GM21367 (cell line): ENCODE data around the gene ADAMTS17.

Source experiments
- ATAC-seq: cut with Tn5 transposase; IDR thresholded peaks from one replicate; pipeline ENCODE4 v1.9.1; 2021; ENCODE audit not compliant: unreplicated experiment

ADAMTS17 gene

DNA sequence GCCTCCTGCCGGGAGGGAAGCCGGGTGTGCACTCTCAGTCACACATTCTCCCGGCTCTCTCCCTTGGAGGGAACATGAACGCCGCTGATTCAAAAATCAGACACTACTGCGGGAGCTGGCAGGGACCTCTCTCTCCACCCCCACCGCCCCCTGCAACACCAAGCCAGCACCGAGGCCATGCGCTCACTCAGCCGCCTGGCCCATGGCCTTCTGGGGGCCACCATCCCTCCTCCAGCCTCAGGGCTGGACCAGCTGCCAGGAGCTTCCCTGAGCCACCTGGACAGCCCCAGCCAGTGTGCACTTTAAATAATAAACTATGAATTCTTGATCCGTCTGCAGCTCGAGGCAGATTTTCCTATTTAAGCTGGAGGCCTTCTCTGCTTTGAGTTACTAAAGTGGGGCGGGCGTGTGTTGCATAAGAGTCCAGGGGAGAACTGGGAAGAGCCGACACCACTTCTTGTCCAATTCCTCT, 30.6 kb downstream of the ADAMTS17 start:
- ATAC-seq = no peak

DNA sequence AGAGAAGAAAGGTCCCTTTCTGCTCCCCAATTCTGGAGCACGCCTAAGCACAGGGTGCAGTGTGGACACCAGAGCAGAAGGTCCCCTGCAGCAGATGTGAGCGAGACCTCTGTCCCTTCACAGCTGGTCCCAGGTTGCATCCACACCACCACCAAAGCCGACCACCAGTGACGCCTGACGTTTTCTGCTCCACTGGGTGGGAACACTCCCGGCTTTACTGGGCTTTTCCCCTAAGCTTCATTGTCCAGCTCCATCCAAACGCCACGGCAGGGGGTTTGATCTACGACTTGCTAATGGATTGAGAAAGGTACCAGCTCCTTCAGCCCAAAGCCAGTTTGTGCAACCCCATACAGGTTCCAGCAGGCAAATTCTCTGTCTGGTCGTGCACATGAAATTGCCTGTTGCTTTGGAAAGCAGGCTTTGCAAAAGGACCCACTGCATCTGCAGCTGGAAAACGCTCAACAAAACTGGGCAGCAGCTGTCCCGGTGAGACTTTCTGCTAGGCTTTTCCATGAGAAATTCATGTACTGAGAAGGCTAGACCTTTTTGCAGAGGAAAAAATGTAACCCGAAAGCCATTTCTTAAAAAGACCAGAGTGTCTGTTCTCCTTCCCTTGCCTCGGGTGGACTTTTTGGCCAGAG, 31.1 kb downstream of the ADAMTS17 start:
- no peak for ATAC-seq

GRCh38 chr15:100310041-100310405, 31.8 kb downstream of the ADAMTS17 start:
- ATAC-seq = no peak

- ATAC-seq = no peak
These were observed 32.4 kb downstream of the ADAMTS17 start for GRCh38 chr15:100309109-100310040.

GRCh38 chr15:100308608-100309007, 33.2 kb downstream of the ADAMTS17 start:
- no peak for ATAC-seq

- ATAC-seq = no peak
These were observed 33.6 kb downstream of the ADAMTS17 start for GRCh38 chr15:100308213-100308600.

GRCh38 chr15:100307241-100308212, 34.2 kb downstream of the ADAMTS17 start:
- no peak for ATAC-seq

- ATAC-seq = no peak
These were observed 35.7 kb downstream of the ADAMTS17 start for GRCh38 chr15:100306098-100306497.

DNA sequence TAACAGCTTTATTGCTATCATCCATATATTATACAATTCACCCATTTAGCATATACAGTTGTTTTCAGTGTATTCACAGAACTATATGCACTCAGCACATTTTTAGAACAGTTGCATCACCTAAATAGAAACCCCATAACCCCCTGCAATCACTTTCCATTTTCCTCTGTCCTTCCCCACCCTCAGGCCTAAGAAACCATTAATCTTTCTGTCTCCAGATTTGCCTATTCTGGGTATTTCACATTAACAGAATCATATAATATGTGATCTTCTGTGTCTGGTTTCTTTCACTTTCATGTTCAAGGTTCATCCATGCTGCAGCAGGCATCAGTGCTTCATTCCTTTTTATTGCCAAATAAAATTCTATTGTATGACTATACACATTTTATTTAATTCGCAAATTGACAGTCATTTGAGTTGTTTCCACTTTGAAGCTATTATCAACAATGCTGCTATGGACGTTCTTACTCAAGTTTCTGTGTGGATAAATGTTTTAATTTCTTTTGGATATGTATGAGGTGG, 39.8 kb downstream of the ADAMTS17 start:
- no peak for ATAC-seq

DNA sequence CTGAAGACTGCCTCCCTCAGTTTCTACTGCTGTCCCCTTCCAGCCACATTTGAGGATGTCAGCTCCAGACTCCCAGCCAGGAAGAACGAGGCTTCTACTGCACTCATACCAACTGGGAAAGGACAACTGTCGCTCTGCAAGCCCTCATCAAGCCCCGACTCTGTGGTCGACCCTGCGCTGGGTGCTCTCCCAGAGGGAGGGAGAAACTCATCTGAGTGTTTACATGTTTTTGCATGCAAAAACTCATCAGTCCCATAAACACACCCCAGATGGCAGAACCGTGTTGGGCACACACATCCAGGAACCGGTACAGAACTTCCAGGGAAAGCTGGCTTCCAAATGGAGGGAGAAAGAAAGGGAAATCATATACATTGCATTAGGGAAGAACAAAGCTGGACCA, 43.5 kb downstream of the ADAMTS17 start:
- no peak for ATAC-seq

GRCh38 chr15:100297812-100298211, 44.0 kb downstream of the ADAMTS17 start:
- no peak for ATAC-seq

GRCh38 chr15:100295939-100296565, 45.7 kb downstream of the ADAMTS17 start:
- no peak for ATAC-seq

- no peak for ATAC-seq
These were observed 49.8 kb downstream of the ADAMTS17 start for GRCh38 chr15:100292010-100292409.

DNA sequence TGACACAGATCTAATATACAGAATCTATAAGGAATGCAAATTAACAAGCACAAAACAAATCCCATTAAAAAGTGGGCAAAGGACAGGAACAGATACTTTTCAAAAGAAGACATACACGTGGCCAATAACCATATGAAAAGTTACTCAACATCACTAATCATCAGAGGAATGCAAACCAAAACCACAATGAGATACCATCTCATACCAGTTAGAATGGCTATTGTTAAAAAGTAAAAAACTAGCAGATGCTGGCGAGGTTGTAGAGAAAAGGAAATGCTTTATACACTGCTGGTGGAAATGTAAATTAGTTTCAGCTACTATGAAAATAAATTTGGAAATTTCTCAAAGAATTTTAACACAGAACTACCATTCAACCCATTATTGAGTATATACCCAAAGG, 50.7 kb downstream of the ADAMTS17 start:
- no peak for ATAC-seq

- ATAC-seq = no peak
These were observed 56.0 kb downstream of the ADAMTS17 start for GRCh38 chr15:100285641-100286295.

- ATAC-seq = no peak
These were observed 57.1 kb downstream of the ADAMTS17 start for GRCh38 chr15:100284701-100285100.

DNA sequence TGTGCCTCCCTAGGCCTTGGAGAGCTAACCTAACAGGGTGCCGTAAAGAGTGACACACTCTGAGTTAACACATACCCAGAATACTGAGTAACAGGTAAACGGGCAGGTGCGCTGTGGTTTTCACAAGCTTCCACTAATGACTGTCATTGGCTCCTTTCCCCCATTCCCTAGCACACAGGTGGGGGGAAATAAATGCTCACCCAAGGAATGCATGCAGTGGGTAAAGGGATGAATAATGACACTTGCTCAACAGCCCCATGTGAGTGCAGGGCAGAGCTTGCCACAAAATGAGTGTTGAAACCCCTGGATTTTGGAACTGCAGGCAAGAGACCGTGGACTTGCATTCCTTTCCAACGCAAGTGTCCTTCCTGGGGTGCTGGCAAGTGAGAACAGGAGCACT, 57.6 kb downstream of the ADAMTS17 start:
- no peak for ATAC-seq

GRCh38 chr15:100281096-100281917, 60.5 kb downstream of the ADAMTS17 start:
- no peak for ATAC-seq

DNA sequence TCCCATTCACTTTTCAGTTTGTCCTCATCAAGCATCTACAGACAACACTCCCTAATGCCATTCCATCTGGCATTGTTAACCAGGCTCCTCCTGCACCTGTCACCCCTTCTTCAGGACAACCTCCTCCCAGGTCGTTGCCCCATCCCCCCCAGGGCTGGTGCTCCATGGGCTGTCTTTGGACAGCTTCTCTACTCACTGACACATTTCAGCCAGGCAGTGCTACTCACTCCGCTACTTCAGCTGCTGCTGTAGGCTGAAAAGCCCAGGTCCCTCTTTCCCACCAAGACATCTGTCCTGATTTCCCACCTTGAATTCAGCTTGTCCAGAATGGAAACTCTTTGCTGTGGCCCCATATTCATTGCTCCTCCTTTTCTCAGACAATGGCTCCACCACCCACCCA, 61.9 kb downstream of the ADAMTS17 start:
- ATAC-seq = no peak
